Transverse colon (tissue), 4 donors: Measurements from ENCODE around the gene TWF2. TPM values are rescaled to one million over a fixed set of nuclear protein-coding genes. Genes with fewer than 3 reads are reported as not detected.

Experiments used
- DNase-seq: peaks from one replicate; pipeline ENCODE4 v3.0.0-alpha.2; 2019
- H3K27ac ChIP-seq, 4 donors: fragments of 200-600 bp; sonication (generic); 2 replicates each; pipeline ENCODE4 v1.5.1; 2016 to 2018; ENCODE audit warnings: inconsistent platforms in 4 of 4
- H3K27me3 ChIP-seq: fragments of 200-600 bp; sonication (generic); 2 replicates; pipeline ENCODE4 v1.5.1; 2017; ENCODE audit warnings: inconsistent platforms
- H3K36me3 ChIP-seq, 4 donors: fragments of 200-600 bp; sonication (generic); 2 replicates each; pipeline ENCODE4 v1.5.1; 2017 to 2019; ENCODE audit warnings: inconsistent platforms in 4 of 4
- H3K4me1 ChIP-seq, 4 donors: fragments of 200-600 bp; sonication (generic); 2 replicates each; pipeline ENCODE4 v1.5.1; 2017 to 2020; ENCODE audit warnings: inconsistent platforms in 4 of 4
- H3K4me3 ChIP-seq, 4 donors: fragments of 200-600 bp; sonication (generic); 1 replicate in 1 of 4; 2 replicates in 3 of 4; pipeline versions ENCODE4 v1.5.1 to v1.6.1; 2017 to 2019; ENCODE audit warnings: inconsistent platforms in 4 of 4
- H3K9me3 ChIP-seq, 2 donors: fragments of 200-600 bp; sonication (generic); 2 replicates each; pipeline ENCODE4 v1.5.1; 2017 to 2019; ENCODE audit warnings: inconsistent platforms in 2 of 2
- CTCF ChIP-seq, 5 experiments: fragments of 200-600 bp in 3 of 5; fragments of 450-650 bp in 2 of 5; sonication (generic) in 3 of 5; IDR thresholded peaks; 1 replicate in 2 of 5; 2 replicates in 3 of 5; pipeline ENCODE4 v1.5.1; 2016 to 2017; ENCODE audit warnings: antibody characterized with exemption in 5 of 5, inconsistent platforms in 3 of 5, mild to moderate bottlenecking in 2 of 5, moderate library complexity in 1 of 5
- EP300 ChIP-seq: sonication (generic); formaldehyde crosslinking; IDR thresholded peaks from one replicate; pipeline ENCODE4 v1.6.1; 2017; ENCODE audit warnings: antibody characterized with exemption, low read depth
- POLR2A ChIP-seq: fragments of 450-650 bp; IDR thresholded peaks from one replicate; pipeline ENCODE4 v1.6.1; 2016; ENCODE audit warnings: antibody characterized with exemption, mild to moderate bottlenecking, moderate library complexity
- POLR2AphosphoS5 ChIP-seq, 3 donors: sonication (generic); formaldehyde crosslinking; IDR thresholded peaks; one replicate each; pipeline ENCODE4 v1.6.1; 2016; ENCODE audit warnings: antibody characterized with exemption in 3 of 3
- WGBS, 2 donors: methylation state at CpG; one replicate each; pipeline ENCODE4 v1.1.5; 2018; ENCODE audit warnings: low coverage in 1 of 2; 5-methylcytosine and 5-hydroxymethylcytosine counted together
- in situ Hi-C, 4 donors: fragments of 200-750 bp; cut with MboI; loops; one replicate each; pipeline versions ENCODE4 v1.15.0 to v1.15.1; 2017; ENCODE audit warnings: low sequenced_read_pairs in 3 of 4, low pct_ligation_motif_present in 1 of 4, low pct_unique_long_range_greater_than_20kb in 1 of 4
- intact Hi-C: fragments of 100-400 bp; cut with DNase I; formaldehyde crosslinking; loops from one replicate; pipeline ENCODE4 v1.15.1; 2023; ENCODE audit warnings: low total_unique reads
- total RNA-seq, 4 donors: library from RNA; depleted of rRNA; stranded (reverse); fragments of >200 nt; gene quantifications; one replicate each; pipeline ENCODE4 v1.1.0, GENCODE V29; 2016

TWF2 gene
- total RNA-seq, 4 donors from 2014 or later = 29.9 to 82.7 (median 61.0) TPM

DNA sequence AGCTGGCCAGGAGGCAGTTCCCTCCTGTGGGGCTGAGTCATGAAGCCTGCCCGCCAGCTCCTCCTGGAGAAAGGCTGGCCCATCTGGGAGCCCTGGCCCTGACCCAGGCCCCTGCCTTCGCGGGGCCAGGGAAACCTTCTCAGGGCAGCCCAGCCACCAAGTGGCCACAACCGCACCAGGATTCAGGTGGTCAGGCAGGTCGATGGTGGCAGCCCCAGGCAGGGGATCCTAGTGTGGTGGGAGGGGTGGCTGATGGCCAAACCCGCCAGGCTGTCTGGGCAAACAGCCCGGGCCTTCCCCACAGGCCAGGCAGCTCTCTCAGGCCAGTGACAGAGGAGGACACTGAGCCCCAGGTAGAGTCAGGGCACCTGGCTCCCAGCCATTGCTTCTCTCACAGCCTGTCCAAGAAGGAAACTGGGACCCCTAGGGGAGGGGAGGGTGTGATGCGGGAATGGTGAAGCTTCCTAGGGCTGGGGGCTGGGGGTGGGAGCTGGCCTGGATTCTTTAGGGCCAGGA is 1.2 kb downstream of the TWF2 start:
- peaks cover 24 to 42% (median 31%) of the 10 kb centered on the region in 4 donors for H3K4me1 ChIP-seq
- TF ChIP-seq CTCF (IDR thresholded peaks at IDR 0.05) = no peak
- TF ChIP-seq POLR2AphosphoS5 (IDR thresholded peaks at IDR 0.05) = peak in 1 of 3 donors; percentile 36
- TF ChIP-seq EP300 = no peak
- no peak for TF ChIP-seq POLR2A
- in situ Hi-C loops = loop anchor here in 3 of 4 donors (10.0 to 25.0 kb wide), 2 partner anchors 47 to 100 kb away; partner anchors contain the start of gene GLYCTK (in 1 of the 3)
- WGBS, 2 donors = 37% methylated on average over 8 of the region's 8 CpGs; no CpG with 5 or more reads in 1 of the 2 donors
- H3K27me3 ChIP-seq = no peaks in the 10 kb centered on the region
- H3K9me3 ChIP-seq = no peaks in the 10 kb centered on the region
- H3K27ac ChIP-seq = peak overlapping the region; percentile 86 to 96 (median 94)
- intact Hi-C loops = loop anchor here (2.0 kb wide), 1 partner anchor 41 kb away; the partner anchor contains the start of gene WDR82
- H3K4me3 ChIP-seq = peak overlapping the region in 2 of 4 donors; percentile 79 to 82
- DNase-seq = peak; percentile 76
- no peaks in the 10 kb centered on the region for H3K36me3 ChIP-seq

- Histone ChIP-seq H3K36me3 (no peaks in the 10 kb centered on the region), H3K9me3 (no peaks in the 10 kb centered on the region), H3K4me3 (peak overlapping the region in 1 of 4 donors; percentile 82), H3K27me3 (no peaks in the 10 kb centered on the region), H3K4me1 (peaks cover 24 to 42% (median 31%) of the 10 kb centered on the region in 4 donors), H3K27ac (peak overlapping the region; percentile 86 to 96 (median 94))
- TF ChIP-seq POLR2AphosphoS5 (IDR thresholded peaks at IDR 0.05) (no peak), POLR2A (no peak), EP300 (no peak), CTCF (IDR thresholded peaks at IDR 0.05) (no peak)
- intact Hi-C loops (no loop called here), in situ Hi-C loops (loop anchor here in 3 of 4 donors (10.0 to 25.0 kb wide), 2 partner anchors 48 to 100 kb away; partner anchors contain the start of gene GLYCTK (in 1 of the 3))
- 79 to 100% methylated on average over 1 to 6 of the region's 6 CpGs for WGBS, 2 donors
- no peak for DNase-seq
These were observed 1.8 kb downstream of the TWF2 start for GRCh38 chr3:52237006-52237656.

DNA sequence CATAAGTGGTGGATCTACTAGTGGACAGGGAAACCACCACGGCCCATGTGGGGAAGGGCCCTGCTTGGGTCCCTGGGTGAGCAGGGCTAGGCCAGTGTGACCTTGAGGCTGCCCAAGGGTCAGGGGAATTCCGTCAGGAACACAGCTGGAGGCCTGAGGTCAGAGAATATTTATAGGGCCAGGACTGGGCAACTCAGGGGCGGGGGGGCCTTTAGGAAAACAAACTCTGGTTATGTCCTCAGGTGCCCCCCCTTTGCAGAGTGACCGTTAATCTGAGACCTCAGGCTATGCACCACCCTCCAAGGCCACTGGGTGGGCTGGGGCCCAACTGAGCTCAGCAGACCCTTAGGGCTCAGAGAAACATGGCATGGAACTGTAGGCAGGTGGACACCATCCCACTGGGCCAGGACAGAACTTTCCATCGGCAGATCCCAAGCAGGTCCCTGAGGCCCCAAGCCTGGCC is 2.5 kb downstream of the TWF2 start:
- 87% methylated on average over 5 of the region's 5 CpGs; no CpG with 5 or more reads in 1 of the 2 donors for WGBS, 2 donors
- H3K4me1 ChIP-seq = peaks cover 30 to 42% (median 32%) of the 10 kb centered on the region in 4 donors
- TF ChIP-seq EP300 = no peak
- TF ChIP-seq POLR2AphosphoS5 (IDR thresholded peaks at IDR 0.05) = no peak
- no peak for TF ChIP-seq CTCF (IDR thresholded peaks at IDR 0.05)
- no peak for TF ChIP-seq POLR2A
- no peak for DNase-seq
- no peaks in the 10 kb centered on the region for H3K9me3 ChIP-seq
- H3K4me3 ChIP-seq = no peak overlapping the region
- in situ Hi-C loops (loop anchor here in 3 of 4 donors (10.0 to 25.0 kb wide), 2 partner anchors 48 to 101 kb away; partner anchors contain the start of gene GLYCTK (in 1 of the 3)), intact Hi-C loops (no loop called here)
- H3K27me3 ChIP-seq = no peaks in the 10 kb centered on the region
- peak overlapping the region in 3 of 4 donors; percentile 92 to 96 (median 95) for H3K27ac ChIP-seq
- no peaks in the 10 kb centered on the region for H3K36me3 ChIP-seq
